Stomach (tissue), 4 donors: ENCODE results near the gene FOLR2.

Experiments
- POLR2A ChIP-seq, 4 donors: fragments of 450-650 bp; IDR thresholded peaks; one replicate each; pipeline ENCODE4 v1.6.1; 2016; ENCODE audit warnings: antibody characterized with exemption in 4 of 4, control low read depth in 2 of 4, mild to moderate bottlenecking in 1 of 4, moderate library complexity in 1 of 4
- TF ChIP-seq, protein P1 (sequence below), 7 experiments: fragments of 450-650 bp in 4 of 7; fragments of 200-600 bp in 3 of 7; sonication (generic) in 3 of 7; IDR thresholded peaks; one replicate each; pipeline ENCODE4 v1.5.1; 2016 to 2019; ENCODE audit warnings: antibody characterized with exemption in 7 of 7, control low read depth in 2 of 7, mild to moderate bottlenecking in 1 of 7

DNA sequence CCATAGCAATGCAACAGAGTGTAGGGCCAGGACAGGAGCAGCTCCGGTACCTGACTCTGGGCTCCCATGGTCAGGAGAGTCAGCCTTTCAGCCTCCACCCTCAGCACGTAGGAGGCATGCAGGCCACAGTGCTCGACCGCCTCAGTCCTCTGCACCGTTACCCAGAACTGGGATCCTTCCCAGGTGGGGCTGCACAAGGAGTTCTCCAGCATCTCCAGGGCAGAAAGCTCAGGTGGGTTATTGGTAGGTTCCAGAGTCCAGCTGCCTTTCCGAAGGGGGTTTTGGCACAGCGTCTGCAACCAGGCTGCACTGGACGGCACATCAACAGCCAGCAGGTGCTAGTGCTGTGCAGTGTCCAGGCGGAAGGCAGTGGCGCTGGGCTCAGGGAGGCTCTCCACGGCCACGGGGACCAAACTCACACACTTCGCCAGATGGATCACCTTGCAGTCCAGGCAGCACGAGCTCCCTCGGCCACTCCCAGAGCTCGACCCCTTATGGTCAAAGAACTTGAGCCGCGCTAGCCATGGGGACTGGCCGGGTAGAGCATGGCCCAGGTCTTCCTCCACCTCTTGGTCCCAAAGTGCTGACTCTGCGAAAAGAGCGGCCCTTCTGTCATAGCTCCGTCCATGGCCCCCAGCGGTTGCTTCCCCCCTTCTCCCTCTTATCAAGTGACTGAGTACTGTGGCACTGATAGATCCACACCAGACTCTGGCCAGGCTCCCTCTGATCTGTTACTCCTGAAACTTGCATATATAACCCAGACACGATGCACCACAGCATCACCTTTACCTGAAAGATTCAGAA, 34.3 kb downstream of the FOLR2 start:
- TF ChIP-seq, protein P1, sequence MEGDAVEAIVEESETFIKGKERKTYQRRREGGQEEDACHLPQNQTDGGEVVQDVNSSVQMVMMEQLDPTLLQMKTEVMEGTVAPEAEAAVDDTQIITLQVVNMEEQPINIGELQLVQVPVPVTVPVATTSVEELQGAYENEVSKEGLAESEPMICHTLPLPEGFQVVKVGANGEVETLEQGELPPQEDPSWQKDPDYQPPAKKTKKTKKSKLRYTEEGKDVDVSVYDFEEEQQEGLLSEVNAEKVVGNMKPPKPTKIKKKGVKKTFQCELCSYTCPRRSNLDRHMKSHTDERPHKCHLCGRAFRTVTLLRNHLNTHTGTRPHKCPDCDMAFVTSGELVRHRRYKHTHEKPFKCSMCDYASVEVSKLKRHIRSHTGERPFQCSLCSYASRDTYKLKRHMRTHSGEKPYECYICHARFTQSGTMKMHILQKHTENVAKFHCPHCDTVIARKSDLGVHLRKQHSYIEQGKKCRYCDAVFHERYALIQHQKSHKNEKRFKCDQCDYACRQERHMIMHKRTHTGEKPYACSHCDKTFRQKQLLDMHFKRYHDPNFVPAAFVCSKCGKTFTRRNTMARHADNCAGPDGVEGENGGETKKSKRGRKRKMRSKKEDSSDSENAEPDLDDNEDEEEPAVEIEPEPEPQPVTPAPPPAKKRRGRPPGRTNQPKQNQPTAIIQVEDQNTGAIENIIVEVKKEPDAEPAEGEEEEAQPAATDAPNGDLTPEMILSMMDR (IDR thresholded peaks at IDR 0.05), result no peak
- TF ChIP-seq POLR2A (IDR thresholded peaks at IDR 0.05), result no peak
